Smooth muscle cell of the brain vasculature (primary cell): ENCODE measurements around the gene PDE3B.
"Not testable (repeated sequence)": the region's sequence is repeated elsewhere in the genome, so short reads cannot be mapped to it uniquely, and the experiment has no call there.

Source experiments
- DNase-seq: peaks from one replicate; pipeline ENCODE4 v3.0.0-alpha.2; 2012; ENCODE audit warnings: low read depth, low spot score

Gene PDE3B

GRCh38 chr11:14643697-14644225 lies at the start of gene PDE3B:
Gene PDE3B (plus strand): TSS chr11:14643804. CDS start chr11:14644076, 272 bp downstream.
- DNase-seq = no peak

GRCh38 chr11:14595261-14595660 lies 48.3 kb upstream of the PDE3B start:
- DNase-seq = not testable (repeated sequence)

GRCh38 chr11:14607713-14608112 lies 35.9 kb upstream of the PDE3B start:
- DNase-seq = no peak

- DNase-seq = no peak
Observed at GRCh38 chr11:14609902-14610301, 33.7 kb upstream of the PDE3B start.

- no peak for DNase-seq
Observed at GRCh38 chr11:14611939-14612338, 31.7 kb upstream of the PDE3B start.

- no peak for DNase-seq
Observed at GRCh38 chr11:14612694-14613093, 30.9 kb upstream of the PDE3B start.

GRCh38 chr11:14614091-14614622 lies 29.4 kb upstream of the PDE3B start:
- DNase-seq = no peak

- no peak for DNase-seq
Observed at GRCh38 chr11:14617241-14618027, 26.2 kb upstream of the PDE3B start.

GRCh38 chr11:14618060-14618459 lies 25.5 kb upstream of the PDE3B start:
- DNase-seq = no peak

- DNase-seq = no peak
Observed at GRCh38 chr11:14619603-14620531, 23.7 kb upstream of the PDE3B start.

GRCh38 chr11:14622223-14622954 lies 21.2 kb upstream of the PDE3B start:
- DNase-seq = no peak

GRCh38 chr11:14623036-14623435 lies 20.6 kb upstream of the PDE3B start:
- no peak for DNase-seq

GRCh38 chr11:14625586-14626205 lies 17.9 kb upstream of the PDE3B start:
- DNase-seq = no peak

- no peak for DNase-seq
Observed at GRCh38 chr11:14626650-14627049, 17.0 kb upstream of the PDE3B start.

GRCh38 chr11:14633506-14634224 lies 9.9 kb upstream of the PDE3B start:
- not testable (repeated sequence) for DNase-seq

- no peak for DNase-seq
Observed at GRCh38 chr11:14634813-14635212, 8.8 kb upstream of the PDE3B start.

- DNase-seq = no peak
Observed at GRCh38 chr11:14635546-14635945, 8.1 kb upstream of the PDE3B start.

- no peak for DNase-seq
Observed at GRCh38 chr11:14636119-14636518, 7.5 kb upstream of the PDE3B start.

- DNase-seq = no peak
Observed at GRCh38 chr11:14637868-14638409, 5.7 kb upstream of the PDE3B start.

GRCh38 chr11:14638561-14638960 lies 5.0 kb upstream of the PDE3B start:
- no peak for DNase-seq
